ENCODE measurements around the gene ALDH1B1. TPM values are rescaled to one million over a fixed set of nuclear protein-coding genes. Genes with fewer than 3 reads are reported as not detected.

Gene ALDH1B1
- total and polyA plus RNA-seq, 9 donors, result 15.7 to 24.1 (median 21.1) TPM

- 60% methylated on average over 1 of the region's 4 CpGs for WGBS (ENCODE audit: insufficient coverage)
- no peak for DNase-seq
- peak overlapping the region; percentile 52 for H3K27ac ChIP-seq (ENCODE audit: low read length)
- H3K4me1 ChIP-seq (ENCODE audit: control insufficient read depth, insufficient read depth, low read length), result peaks cover 40% of the 10 kb centered on the region
- H3K4me3 ChIP-seq (ENCODE audit: low read length), result no peak overlapping the region
- peaks cover 5% of the 10 kb centered on the region for H3K9me3 ChIP-seq (replicated peaks; ENCODE audit: control insufficient read depth, low read depth, low read length)
- no peaks in the 10 kb centered on the region for H3K27me3 ChIP-seq (ENCODE audit: control insufficient read depth, insufficient read depth, low read length)
- no peaks in the 10 kb centered on the region for H3K36me3 ChIP-seq (ENCODE audit: control insufficient read depth, insufficient read depth, low read length)
These were observed 6.1 kb upstream of the ALDH1B1 start for GRCh38 chr9:38386319-38386895.

GRCh38 chr9:38387066-38387465, 5.4 kb upstream of the ALDH1B1 start:
- Histone ChIP-seq H3K27ac (ENCODE audit: low read length) (no peak overlapping the region), H3K36me3 (ENCODE audit: control insufficient read depth, insufficient read depth, low read length) (no peaks in the 10 kb centered on the region), H3K4me1 (ENCODE audit: control insufficient read depth, insufficient read depth, low read length) (peaks cover 33% of the 10 kb centered on the region), H3K27me3 (ENCODE audit: control insufficient read depth, insufficient read depth, low read length) (no peaks in the 10 kb centered on the region), H3K9me3 (replicated peaks; ENCODE audit: control insufficient read depth, low read depth, low read length) (peaks cover 5% of the 10 kb centered on the region), H3K4me3 (ENCODE audit: low read length) (no peak overlapping the region)
- DNase-seq, result no peak
- WGBS (ENCODE audit: insufficient coverage), result no CpG with 5 or more reads among the region's 1 CpG

DNA sequence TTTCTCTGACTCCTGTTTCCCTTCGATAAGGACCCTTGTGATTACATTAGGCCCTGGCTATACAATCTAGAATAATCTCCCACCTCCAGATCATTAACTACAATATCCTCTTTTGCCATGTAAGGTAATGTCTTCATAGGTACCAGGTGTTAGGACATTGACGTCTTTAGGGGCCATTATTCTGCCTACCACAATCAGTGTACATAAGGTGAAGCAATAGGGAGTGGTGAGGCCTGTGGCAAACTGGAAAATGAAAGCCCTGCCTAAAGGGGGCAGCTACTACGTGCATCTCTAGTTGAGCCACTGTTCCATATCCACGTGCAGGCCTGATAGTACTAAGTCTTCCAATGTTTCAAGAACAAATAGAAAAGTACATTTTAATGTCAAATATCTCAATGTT, 4.8 kb upstream of the ALDH1B1 start:
- Histone ChIP-seq H3K4me3 (ENCODE audit: low read length) (no peak overlapping the region), H3K36me3 (ENCODE audit: control insufficient read depth, insufficient read depth, low read length) (no peaks in the 10 kb centered on the region), H3K27me3 (ENCODE audit: control insufficient read depth, insufficient read depth, low read length) (no peaks in the 10 kb centered on the region), H3K9me3 (replicated peaks; ENCODE audit: control insufficient read depth, low read depth, low read length) (peaks cover 5% of the 10 kb centered on the region), H3K27ac (ENCODE audit: low read length) (no peak overlapping the region), H3K4me1 (ENCODE audit: control insufficient read depth, insufficient read depth, low read length) (peaks cover 32% of the 10 kb centered on the region)
- DNase-seq, result no peak
- WGBS (ENCODE audit: insufficient coverage), result 100% methylated on average over 1 of the region's 4 CpGs

GRCh38 chr9:38388283-38389223, 3.9 kb upstream of the ALDH1B1 start:
- peak; percentile 42 for DNase-seq
- WGBS (ENCODE audit: insufficient coverage), result 34% methylated on average over 3 of the region's 7 CpGs
- no peak overlapping the region for H3K4me3 ChIP-seq (ENCODE audit: low read length)
- no peak overlapping the region for H3K27ac ChIP-seq (ENCODE audit: low read length)
- H3K36me3 ChIP-seq (ENCODE audit: control insufficient read depth, insufficient read depth, low read length), result no peaks in the 10 kb centered on the region
- H3K9me3 ChIP-seq (replicated peaks; ENCODE audit: control insufficient read depth, low read depth, low read length), result peaks cover 5% of the 10 kb centered on the region
- H3K4me1 ChIP-seq (ENCODE audit: control insufficient read depth, insufficient read depth, low read length), result peaks cover 39% of the 10 kb centered on the region
- H3K27me3 ChIP-seq (ENCODE audit: control insufficient read depth, insufficient read depth, low read length), result no peaks in the 10 kb centered on the region

DNA sequence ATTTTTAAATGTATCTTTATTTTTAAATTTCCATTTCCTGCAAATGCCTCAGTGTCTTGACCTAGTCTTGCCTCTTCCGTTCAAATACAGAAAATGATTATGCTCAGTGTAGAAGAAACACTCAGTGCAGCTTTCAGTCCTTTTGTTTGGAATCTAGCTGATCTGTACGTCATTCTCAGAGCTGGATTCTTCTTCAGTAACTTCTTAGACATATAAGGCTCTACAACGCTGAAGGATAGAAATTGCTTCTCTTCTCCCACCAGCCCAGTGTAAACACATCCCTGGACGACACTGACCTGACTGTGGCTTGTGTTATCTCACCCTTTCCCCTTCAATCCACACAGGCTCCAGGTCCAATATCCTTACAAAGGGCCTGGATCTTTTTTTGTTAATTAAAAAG, 3.2 kb upstream of the ALDH1B1 start:
- Histone ChIP-seq H3K4me3 (ENCODE audit: low read length) (no peak overlapping the region), H3K9me3 (replicated peaks; ENCODE audit: control insufficient read depth, low read depth, low read length) (peaks cover 5% of the 10 kb centered on the region), H3K4me1 (ENCODE audit: control insufficient read depth, insufficient read depth, low read length) (peaks cover 40% of the 10 kb centered on the region), H3K27ac (ENCODE audit: low read length) (no peak overlapping the region), H3K36me3 (ENCODE audit: control insufficient read depth, insufficient read depth, low read length) (no peaks in the 10 kb centered on the region), H3K27me3 (ENCODE audit: control insufficient read depth, insufficient read depth, low read length) (no peaks in the 10 kb centered on the region)
- peak; percentile 49 for DNase-seq
- WGBS (ENCODE audit: insufficient coverage), result 17% methylated on average over 2 of the region's 4 CpGs

GRCh38 chr9:38390442-38390841, 2.1 kb upstream of the ALDH1B1 start:
- WGBS (ENCODE audit: insufficient coverage), result 53% methylated on average over 1 of the region's 1 CpG
- Histone ChIP-seq H3K27ac (ENCODE audit: low read length) (no peak overlapping the region), H3K9me3 (replicated peaks; ENCODE audit: control insufficient read depth, low read depth, low read length) (no peaks in the 10 kb centered on the region)

DNA sequence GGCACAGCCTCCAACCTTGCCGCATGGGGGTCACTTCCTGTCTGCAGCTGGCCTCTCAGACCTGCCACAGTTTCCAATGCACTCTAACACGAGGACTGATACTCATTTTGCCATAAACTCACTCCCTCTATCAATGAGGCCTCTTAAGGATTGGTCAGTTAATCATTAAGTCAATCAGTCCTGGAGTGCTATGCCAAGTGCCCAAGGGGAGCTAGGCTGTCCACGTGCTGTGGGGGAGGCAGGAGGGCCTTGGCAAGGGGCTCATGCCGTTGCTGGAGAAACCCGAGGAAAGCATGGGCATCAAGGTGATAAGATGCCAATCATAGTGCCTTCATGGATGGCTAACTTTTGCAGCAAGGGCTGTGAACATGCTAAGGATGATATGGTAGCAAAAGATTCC, 1.7 kb upstream of the ALDH1B1 start:
- no peaks in the 10 kb centered on the region for H3K27me3 ChIP-seq (ENCODE audit: control insufficient read depth, insufficient read depth, low read length)
- H3K4me1 ChIP-seq (ENCODE audit: control insufficient read depth, insufficient read depth, low read length), result peaks cover 33% of the 10 kb centered on the region
- no peak for DNase-seq
- H3K4me3 ChIP-seq (ENCODE audit: low read length), result no peak overlapping the region
- peaks cover 9% of the 10 kb centered on the region for H3K36me3 ChIP-seq (ENCODE audit: control insufficient read depth, insufficient read depth, low read length)
- H3K9me3 ChIP-seq (replicated peaks; ENCODE audit: control insufficient read depth, low read depth, low read length), result no peaks in the 10 kb centered on the region
- no peak overlapping the region for H3K27ac ChIP-seq (ENCODE audit: low read length)
- 50% methylated on average over 4 of the region's 5 CpGs for WGBS (ENCODE audit: insufficient coverage)

More at GRCh38 chr9:38390442-38390841, 2.1 kb upstream of the ALDH1B1 start:
- no peaks in the 10 kb centered on the region for H3K27me3 ChIP-seq (ENCODE audit: control insufficient read depth, insufficient read depth, low read length)
- no peak for DNase-seq
- H3K4me3 ChIP-seq (ENCODE audit: low read length), result no peak overlapping the region
- peaks cover 5% of the 10 kb centered on the region for H3K36me3 ChIP-seq (ENCODE audit: control insufficient read depth, insufficient read depth, low read length)
- H3K4me1 ChIP-seq (ENCODE audit: control insufficient read depth, insufficient read depth, low read length), result peaks cover 38% of the 10 kb centered on the region

GRCh38 chr9:38391278-38392118, 1.0 kb upstream of the ALDH1B1 start:
- H3K9me3 ChIP-seq (replicated peaks; ENCODE audit: control insufficient read depth, low read depth, low read length), result no peaks in the 10 kb centered on the region
- H3K36me3 ChIP-seq (ENCODE audit: control insufficient read depth, insufficient read depth, low read length), result peaks cover 15% of the 10 kb centered on the region
- DNase-seq, result no peak
- H3K4me3 ChIP-seq (ENCODE audit: low read length), result no peak overlapping the region
- WGBS (ENCODE audit: insufficient coverage), result 89% methylated on average over 10 of the region's 18 CpGs
- peaks cover 27% of the 10 kb centered on the region for H3K4me1 ChIP-seq (ENCODE audit: control insufficient read depth, insufficient read depth, low read length)
- no peaks in the 10 kb centered on the region for H3K27me3 ChIP-seq (ENCODE audit: control insufficient read depth, insufficient read depth, low read length)
- no peak overlapping the region for H3K27ac ChIP-seq (ENCODE audit: low read length)

- H3K9me3 ChIP-seq (replicated peaks; ENCODE audit: control insufficient read depth, low read depth, low read length), result no peaks in the 10 kb centered on the region
- no peaks in the 10 kb centered on the region for H3K27me3 ChIP-seq (ENCODE audit: control insufficient read depth, insufficient read depth, low read length)
- H3K36me3 ChIP-seq (ENCODE audit: control insufficient read depth, insufficient read depth, low read length), result peaks cover 27% of the 10 kb centered on the region
- no peak for DNase-seq
- no peak overlapping the region for H3K27ac ChIP-seq (ENCODE audit: low read length)
- peak overlapping the region; percentile 93 for H3K4me3 ChIP-seq (ENCODE audit: low read length)
- H3K4me1 ChIP-seq (ENCODE audit: control insufficient read depth, insufficient read depth, low read length), result peaks cover 16% of the 10 kb centered on the region
- 7% methylated on average over 2 of the region's 9 CpGs for WGBS (ENCODE audit: insufficient coverage)
These were observed 760 bp downstream of the ALDH1B1 start for GRCh38 chr9:38393128-38393796.

Data from muscle of leg (tissue), 11 donors.